Thyroid gland (tissue), 4 donors: ENCODE data around the gene ATP2C1. TPM values are rescaled to one million over a fixed set of nuclear protein-coding genes. Genes with fewer than 3 reads are reported as not detected.
"Not testable (repeated sequence)": the region's sequence is repeated elsewhere in the genome, so short reads cannot be mapped to it uniquely, and the experiment has no call there.

Experiments used
- DNase-seq, 2 donors: peaks; one replicate each; pipeline ENCODE4 v3.0.0-alpha.2; 2019
- H3K27ac ChIP-seq, 3 donors: fragments of 200-600 bp; sonication (generic); 1 replicate in 2 of 3; 2 replicates in 1 of 3; pipeline ENCODE4 v1.5.1; 2016 to 2019; ENCODE audit warnings: mild to moderate bottlenecking in 1 of 3, moderate library complexity in 1 of 3
- H3K27me3 ChIP-seq: fragments of 200-600 bp; sonication (generic); one replicate; pipeline ENCODE4 v1.5.1; 2019
- H3K36me3 ChIP-seq, 2 donors: fragments of 200-600 bp; sonication (generic); one replicate each; pipeline ENCODE4 v1.5.1; 2016 to 2019
- H3K4me1 ChIP-seq, 2 donors: fragments of 200-600 bp; sonication (generic); one replicate each; pipeline ENCODE4 v1.5.1; 2017 to 2019
- H3K4me3 ChIP-seq, 3 donors: fragments of 200-600 bp; sonication (generic); replicated peaks in 1 of 3; 1 replicate in 2 of 3; 2 replicates in 1 of 3; pipeline ENCODE4 v1.5.1; 2016; ENCODE audit warnings: mild to moderate bottlenecking in 1 of 3
- H3K9me3 ChIP-seq: fragments of 200-600 bp; sonication (generic); one replicate; pipeline ENCODE4 v1.5.1; 2017
- POLR2A ChIP-seq, 2 donors: fragments of 450-650 bp; IDR thresholded peaks; one replicate each; pipeline ENCODE4 v1.6.1; 2017; ENCODE audit warnings: antibody characterized with exemption in 2 of 2, mild to moderate bottlenecking in 2 of 2, moderate library complexity in 1 of 2
- whole genome bisulfite sequencing, 2 donors: methylation state at CpG; one replicate each; pipeline ENCODE4 v1.1.5; 2017; 5-methylcytosine and 5-hydroxymethylcytosine counted together
- intact Hi-C: fragments of 100-400 bp; cut with DNase I; formaldehyde crosslinking; loops from one replicate; pipeline ENCODE4 v1.15.1; 2023
- total RNA-seq, 4 donors: library from RNA; depleted of rRNA; stranded (reverse); fragments of >200 nt; gene quantifications; one replicate each; pipeline ENCODE4 v1.2.3, GENCODE V29; 2016
- TF ChIP-seq, protein P1 (sequence below), 6 experiments: fragments of 200-600 bp in 3 of 6; fragments of 450-650 bp in 3 of 6; sonication (generic) in 3 of 6; IDR thresholded peaks; one replicate each; pipeline ENCODE4 v1.5.1; 2016 to 2019; ENCODE audit warnings: antibody characterized with exemption in 6 of 6, mild to moderate bottlenecking in 2 of 6, inconsistent platforms in 1 of 6, moderate library complexity in 1 of 6

The ATP2C1 gene
- total RNA-seq, 4 donors from 2014 or later, result 58.9 to 89.2 (median 62.0) TPM

DNA sequence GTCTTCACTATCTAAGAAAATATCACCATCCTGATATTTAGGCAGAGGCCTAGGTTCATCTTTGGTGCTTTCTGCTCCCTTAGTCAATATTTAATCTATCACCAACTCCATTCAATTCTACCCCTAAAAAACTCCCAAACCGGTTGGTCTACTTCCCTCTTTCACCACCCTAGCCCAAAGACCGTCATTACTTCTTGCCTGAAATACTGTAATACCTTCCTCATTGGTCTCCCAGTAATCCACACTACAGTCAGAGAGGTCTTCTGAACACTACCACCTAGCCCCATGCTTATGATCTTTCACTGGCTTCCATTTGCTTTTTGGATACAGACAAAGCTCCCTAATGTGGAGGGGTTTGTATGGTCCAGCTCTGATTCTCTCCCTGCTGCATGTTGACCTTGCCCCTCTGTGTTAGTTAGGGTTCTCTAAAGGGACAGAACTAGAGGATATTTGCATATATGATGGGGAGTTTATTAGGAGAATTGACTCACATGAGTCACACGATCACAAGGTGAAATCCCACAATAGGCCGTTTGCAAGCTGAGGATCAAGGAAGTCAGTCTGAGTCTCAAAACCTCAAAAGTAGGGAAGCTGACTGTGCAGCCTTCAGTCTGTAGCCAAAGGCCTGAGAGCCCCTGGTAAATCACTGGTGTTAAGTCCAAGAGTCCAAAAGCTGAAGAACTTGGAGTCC, 36.4 kb upstream of the ATP2C1 start:
- H3K27ac ChIP-seq, result no peak overlapping the region
- no peak overlapping the region for H3K4me3 ChIP-seq
- no peak for DNase-seq
- intact Hi-C loops, result no loop called here
- no peaks in the 10 kb centered on the region for H3K9me3 ChIP-seq
- H3K27me3 ChIP-seq, result no peaks in the 10 kb centered on the region
- WGBS, 2 donors, result 81 to 84% methylated on average over 4 of the region's 4 CpGs
- TF ChIP-seq, protein P1, sequence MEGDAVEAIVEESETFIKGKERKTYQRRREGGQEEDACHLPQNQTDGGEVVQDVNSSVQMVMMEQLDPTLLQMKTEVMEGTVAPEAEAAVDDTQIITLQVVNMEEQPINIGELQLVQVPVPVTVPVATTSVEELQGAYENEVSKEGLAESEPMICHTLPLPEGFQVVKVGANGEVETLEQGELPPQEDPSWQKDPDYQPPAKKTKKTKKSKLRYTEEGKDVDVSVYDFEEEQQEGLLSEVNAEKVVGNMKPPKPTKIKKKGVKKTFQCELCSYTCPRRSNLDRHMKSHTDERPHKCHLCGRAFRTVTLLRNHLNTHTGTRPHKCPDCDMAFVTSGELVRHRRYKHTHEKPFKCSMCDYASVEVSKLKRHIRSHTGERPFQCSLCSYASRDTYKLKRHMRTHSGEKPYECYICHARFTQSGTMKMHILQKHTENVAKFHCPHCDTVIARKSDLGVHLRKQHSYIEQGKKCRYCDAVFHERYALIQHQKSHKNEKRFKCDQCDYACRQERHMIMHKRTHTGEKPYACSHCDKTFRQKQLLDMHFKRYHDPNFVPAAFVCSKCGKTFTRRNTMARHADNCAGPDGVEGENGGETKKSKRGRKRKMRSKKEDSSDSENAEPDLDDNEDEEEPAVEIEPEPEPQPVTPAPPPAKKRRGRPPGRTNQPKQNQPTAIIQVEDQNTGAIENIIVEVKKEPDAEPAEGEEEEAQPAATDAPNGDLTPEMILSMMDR (IDR thresholded peaks at IDR 0.05), result no peak
- no peak for TF ChIP-seq POLR2A (IDR thresholded peaks at IDR 0.05)
- no peaks in the 10 kb centered on the region for H3K4me1 ChIP-seq
- H3K36me3 ChIP-seq, result no peaks in the 10 kb centered on the region

DNA sequence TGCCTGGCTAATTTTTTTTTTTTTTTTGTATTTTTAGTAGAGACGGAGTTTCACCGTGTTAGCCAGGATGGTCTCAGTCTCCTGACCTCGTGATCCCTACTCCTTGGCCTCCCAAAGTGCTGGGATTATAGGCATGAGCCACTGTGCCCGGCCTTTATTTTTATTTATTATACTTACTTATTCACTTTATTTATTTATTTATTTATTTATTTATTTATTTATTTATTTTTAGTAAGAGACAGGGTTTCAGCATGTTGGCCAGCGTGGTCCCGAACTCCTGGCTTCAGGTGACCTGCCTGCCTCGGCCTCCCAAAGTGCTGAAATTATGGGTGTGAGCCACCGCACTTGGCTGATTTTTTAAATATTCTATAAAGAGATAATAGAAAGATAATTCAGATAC, 31.8 kb upstream of the ATP2C1 start:
- H3K27ac ChIP-seq, H3K9me3 ChIP-seq, H3K4me1 ChIP-seq, H3K4me3 ChIP-seq, H3K27me3 ChIP-seq, intact Hi-C loops, DNase-seq, H3K36me3 ChIP-seq: not testable (repeated sequence)
- 95 to 96% methylated on average over 8 of the region's 8 CpGs for WGBS, 2 donors

DNA sequence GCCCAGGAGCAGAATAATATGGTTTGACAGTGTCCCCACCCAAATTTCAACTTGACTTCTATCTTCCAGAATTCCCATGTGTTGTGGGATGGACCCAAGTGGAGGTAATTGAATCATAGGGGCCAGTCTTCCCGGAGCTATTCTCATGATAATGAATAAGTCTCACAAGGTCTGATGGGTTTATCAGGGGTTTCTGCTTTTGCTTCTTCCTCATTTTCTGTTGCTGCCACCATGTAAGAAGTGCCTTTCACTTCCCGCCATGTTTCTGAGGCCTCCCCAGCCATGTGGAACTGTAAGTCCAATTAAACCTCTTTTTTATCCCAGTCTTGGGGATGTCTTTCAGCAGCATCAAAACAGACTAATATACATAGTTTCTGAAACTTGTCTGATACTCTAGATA, 28.4 kb upstream of the ATP2C1 start:
- no peaks in the 10 kb centered on the region for H3K4me1 ChIP-seq
- no peak for TF ChIP-seq POLR2A (IDR thresholded peaks at IDR 0.05)
- TF ChIP-seq, protein P1 (IDR thresholded peaks at IDR 0.05), result no peak
- DNase-seq, result no peak
- 91 to 94% methylated on average over 2 of the region's 2 CpGs for WGBS, 2 donors
- no peak overlapping the region for H3K4me3 ChIP-seq
- no peak overlapping the region for H3K27ac ChIP-seq
- intact Hi-C loops, result no loop called here
- no peaks in the 10 kb centered on the region for H3K36me3 ChIP-seq
- H3K27me3 ChIP-seq, result no peaks in the 10 kb centered on the region
- no peaks in the 10 kb centered on the region for H3K9me3 ChIP-seq

DNA sequence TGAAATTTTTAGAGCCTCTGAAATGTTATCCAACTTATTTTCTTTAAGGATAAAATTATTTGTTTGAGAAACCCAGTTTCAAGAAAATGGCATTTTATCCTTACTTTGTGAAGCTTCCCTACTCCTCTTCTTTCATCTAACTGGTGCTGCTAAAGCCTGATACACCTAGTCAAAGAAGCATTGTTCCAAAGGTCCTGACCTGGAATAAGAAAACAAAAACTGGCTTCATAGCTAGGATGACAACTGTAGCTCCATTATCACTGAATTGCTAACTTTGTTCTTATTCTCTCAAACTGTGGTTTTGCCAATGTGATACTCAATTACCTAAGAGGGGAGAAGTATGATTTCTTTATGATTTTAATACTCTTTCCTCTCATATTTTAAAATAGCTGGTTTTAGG, 27.6 kb upstream of the ATP2C1 start:
- no peak for DNase-seq
- Histone ChIP-seq H3K4me3 (no peak overlapping the region), H3K4me1 (no peaks in the 10 kb centered on the region), H3K9me3 (no peaks in the 10 kb centered on the region), H3K27ac (no peak overlapping the region), H3K36me3 (no peaks in the 10 kb centered on the region), H3K27me3 (no peaks in the 10 kb centered on the region)
- TF ChIP-seq, protein P1 (IDR thresholded peaks at IDR 0.05), result no peak
- TF ChIP-seq POLR2A (IDR thresholded peaks at IDR 0.05), result no peak
- intact Hi-C loops, result no loop called here

DNA sequence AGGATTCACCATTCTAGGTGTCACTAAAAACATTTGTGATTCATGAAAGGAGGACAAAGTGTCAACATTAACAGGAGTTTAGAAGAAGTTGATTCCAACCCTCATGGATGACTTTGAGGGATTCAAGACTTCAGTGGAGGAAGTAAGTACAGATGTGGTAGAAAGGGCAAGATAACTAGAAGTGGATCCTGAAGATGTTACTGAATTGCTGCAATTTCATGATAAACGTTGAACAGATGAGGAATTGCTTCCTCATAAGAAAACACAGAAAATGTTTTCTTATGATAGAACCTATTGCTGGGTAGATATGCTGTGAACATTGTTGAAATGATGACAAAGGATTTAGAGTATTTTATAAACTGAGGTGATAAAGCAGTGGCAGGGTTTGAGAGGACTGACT, 23.5 kb upstream of the ATP2C1 start:
- DNase-seq, result no peak
- Histone ChIP-seq H3K4me3 (no peak overlapping the region), H3K9me3 (no peaks in the 10 kb centered on the region), H3K27me3 (no peaks in the 10 kb centered on the region), H3K4me1 (no peaks in the 10 kb centered on the region), H3K36me3 (no peaks in the 10 kb centered on the region), H3K27ac (no peak overlapping the region)
- intact Hi-C loops, result no loop called here
- 72 to 88% methylated on average over 1 of the region's 1 CpG for WGBS, 2 donors
- TF ChIP-seq, protein P1 (IDR thresholded peaks at IDR 0.05), result no peak
- TF ChIP-seq POLR2A (IDR thresholded peaks at IDR 0.05), result no peak
